NCI-H69 (cell line): ENCODE results near the gene USH2A.

Source experiments
- DNase-seq: peaks from one replicate; lab custom pipeline; 2025; lab: John Stamatoyannopoulos, UW

Gene USH2A, protein sequence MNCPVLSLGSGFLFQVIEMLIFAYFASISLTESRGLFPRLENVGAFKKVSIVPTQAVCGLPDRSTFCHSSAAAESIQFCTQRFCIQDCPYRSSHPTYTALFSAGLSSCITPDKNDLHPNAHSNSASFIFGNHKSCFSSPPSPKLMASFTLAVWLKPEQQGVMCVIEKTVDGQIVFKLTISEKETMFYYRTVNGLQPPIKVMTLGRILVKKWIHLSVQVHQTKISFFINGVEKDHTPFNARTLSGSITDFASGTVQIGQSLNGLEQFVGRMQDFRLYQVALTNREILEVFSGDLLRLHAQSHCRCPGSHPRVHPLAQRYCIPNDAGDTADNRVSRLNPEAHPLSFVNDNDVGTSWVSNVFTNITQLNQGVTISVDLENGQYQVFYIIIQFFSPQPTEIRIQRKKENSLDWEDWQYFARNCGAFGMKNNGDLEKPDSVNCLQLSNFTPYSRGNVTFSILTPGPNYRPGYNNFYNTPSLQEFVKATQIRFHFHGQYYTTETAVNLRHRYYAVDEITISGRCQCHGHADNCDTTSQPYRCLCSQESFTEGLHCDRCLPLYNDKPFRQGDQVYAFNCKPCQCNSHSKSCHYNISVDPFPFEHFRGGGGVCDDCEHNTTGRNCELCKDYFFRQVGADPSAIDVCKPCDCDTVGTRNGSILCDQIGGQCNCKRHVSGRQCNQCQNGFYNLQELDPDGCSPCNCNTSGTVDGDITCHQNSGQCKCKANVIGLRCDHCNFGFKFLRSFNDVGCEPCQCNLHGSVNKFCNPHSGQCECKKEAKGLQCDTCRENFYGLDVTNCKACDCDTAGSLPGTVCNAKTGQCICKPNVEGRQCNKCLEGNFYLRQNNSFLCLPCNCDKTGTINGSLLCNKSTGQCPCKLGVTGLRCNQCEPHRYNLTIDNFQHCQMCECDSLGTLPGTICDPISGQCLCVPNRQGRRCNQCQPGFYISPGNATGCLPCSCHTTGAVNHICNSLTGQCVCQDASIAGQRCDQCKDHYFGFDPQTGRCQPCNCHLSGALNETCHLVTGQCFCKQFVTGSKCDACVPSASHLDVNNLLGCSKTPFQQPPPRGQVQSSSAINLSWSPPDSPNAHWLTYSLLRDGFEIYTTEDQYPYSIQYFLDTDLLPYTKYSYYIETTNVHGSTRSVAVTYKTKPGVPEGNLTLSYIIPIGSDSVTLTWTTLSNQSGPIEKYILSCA (N-terminal part only)

DNA sequence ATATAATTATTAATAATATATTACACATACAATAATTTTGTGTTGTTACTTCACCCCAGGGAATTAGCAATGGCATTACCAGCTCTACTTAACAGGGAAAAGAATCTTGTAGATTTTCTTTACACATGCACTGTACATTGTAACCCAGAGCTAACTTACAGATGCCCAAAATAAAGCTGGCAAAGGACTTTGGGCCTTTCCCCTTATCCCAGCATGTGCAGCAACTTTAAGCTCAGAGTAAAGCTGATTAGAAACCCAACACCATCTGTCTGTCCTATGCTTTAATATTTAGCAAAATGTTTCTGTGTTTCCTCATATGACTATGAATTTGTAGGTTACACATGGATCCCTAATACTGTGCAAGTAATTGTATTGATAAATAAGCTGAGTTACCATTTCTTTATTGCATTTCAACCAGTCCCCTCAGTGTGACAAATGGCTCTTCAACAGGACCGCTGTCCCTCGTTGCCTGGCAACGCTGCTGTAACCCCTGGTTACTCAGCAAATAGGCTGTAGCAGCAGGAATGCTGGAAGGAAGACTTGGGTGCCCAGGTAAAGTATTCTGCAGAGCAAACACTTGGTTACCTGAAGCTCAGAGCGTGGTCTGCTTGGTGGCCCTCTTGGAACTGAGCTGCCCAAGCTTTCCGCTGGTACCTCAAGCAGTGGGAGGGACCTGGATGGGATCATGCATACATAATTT, at the start of gene USH2A:
TSS of gene USH2A (minus strand) at position 628 of the 700 bp plus-strand sequence. CDS start 1,112 bp downstream, outside the sequence.
- peak; percentile 95 for DNase-seq

GRCh38 chr1:216466162-216466801, 43.0 kb upstream of the USH2A start:
- DNase-seq, result peak; percentile 32

GRCh38 chr1:216464489-216464888, 41.2 kb upstream of the USH2A start:
- peak; percentile 45 for DNase-seq

- DNase-seq, result peak; percentile 16
These were observed 39.0 kb upstream of the USH2A start for GRCh38 chr1:216462066-216462775.

GRCh38 chr1:216461466-216461865, 38.2 kb upstream of the USH2A start:
- DNase-seq, result peak; percentile 48

GRCh38 chr1:216459651-216460207, 36.5 kb upstream of the USH2A start:
- DNase-seq, result no peak

DNA sequence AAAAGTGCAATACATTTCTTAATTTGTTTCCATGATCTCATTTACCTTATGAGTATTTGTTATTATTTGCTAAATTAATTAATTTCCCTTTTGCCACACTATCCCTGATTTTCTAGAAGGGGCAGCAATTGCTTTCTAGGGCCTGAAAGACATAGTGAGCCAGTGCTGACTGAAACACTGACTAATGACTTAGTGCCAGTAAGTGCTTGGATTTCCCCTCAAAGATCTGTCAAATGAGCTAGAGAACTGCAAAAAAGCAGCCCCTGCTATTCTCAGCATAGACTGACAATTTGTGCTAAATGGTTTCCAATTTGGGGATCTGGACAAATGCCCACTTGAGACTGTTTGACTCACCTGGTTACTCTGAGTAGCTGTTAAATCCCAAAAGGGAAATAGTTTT, 35.6 kb upstream of the USH2A start:
- peak; percentile 63 for DNase-seq

GRCh38 chr1:216457356-216457755, 34.1 kb upstream of the USH2A start:
- peak; percentile 20 for DNase-seq

DNA sequence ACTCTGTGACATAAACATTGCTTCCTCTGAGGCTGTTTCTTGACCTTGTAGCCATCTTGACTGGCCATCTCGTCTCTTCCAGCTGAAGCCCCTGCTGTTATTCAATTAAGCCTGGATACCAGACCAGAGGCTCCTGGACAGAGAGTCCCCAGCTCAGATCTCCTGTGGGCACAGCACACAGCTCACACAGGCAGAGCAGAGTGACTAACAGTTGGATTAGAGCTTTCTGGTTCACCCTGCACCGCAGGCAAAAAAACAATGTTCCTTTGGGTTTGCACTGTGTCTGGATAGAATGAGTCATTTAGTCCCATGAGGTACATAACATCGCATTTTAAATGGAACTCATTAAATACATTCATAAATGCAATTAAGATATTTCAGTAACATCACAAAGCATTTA, 33.4 kb upstream of the USH2A start:
- DNase-seq, result peak; percentile 45

DNA sequence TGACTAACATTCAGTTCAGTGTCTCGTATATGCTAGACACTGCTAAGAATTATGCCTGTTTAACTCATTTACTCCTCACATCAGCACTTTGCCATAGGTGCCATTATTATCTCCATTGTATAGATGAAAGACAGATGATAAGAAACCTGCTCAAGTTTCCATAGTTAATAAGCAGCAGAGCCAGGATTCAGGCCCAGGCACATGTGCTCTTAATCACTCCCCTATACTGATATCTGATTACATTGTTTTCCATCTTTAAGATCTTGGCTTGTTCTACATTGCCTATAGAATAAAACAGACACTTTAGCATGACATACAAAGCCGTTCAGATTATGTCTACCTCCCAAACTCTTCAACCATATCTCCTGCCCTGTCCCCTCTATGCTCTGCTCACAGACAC, 30.5 kb upstream of the USH2A start:
- no peak for DNase-seq

DNA sequence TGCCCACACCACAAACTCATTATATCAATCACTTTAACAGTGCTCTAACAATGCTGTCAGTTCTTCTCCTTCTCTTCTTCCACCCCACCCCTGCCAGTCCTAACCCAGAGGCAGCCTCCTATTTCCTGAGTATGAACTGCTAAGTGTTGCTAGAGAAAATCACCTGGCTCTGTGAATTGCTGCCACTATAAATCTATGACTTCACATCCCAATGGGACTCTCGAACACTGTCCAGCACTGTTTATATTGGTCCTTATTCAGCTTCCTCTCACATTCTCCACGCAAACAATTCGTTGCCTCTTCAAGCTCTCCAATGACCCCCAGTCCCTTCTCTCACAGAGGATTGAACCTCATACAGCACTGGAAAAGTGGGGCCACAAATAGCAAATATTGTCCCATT, 27.0 kb upstream of the USH2A start:
- no peak for DNase-seq

DNA sequence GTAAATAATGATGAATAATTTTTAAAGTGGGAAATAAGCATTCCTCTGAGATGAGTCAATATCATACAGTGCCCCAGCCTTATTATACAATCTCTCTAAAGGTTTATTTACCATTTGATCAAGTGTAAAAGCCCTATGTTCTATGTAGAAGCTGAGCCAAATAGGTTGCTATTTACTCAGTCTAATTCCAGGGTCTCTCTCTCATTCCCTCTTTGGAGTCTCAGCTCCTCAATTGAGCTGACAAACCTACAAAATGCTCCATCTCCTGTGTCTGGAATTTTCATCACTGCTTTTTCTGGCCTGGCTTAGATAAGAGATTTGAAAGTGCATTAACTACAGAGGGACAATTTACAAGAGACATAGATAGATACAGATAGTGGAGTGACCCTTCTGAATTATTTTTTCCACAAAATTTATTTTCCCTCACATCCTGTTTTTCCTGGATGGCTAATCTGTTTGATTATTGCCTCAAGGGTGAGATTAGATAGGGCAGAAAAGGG, 24.8 kb upstream of the USH2A start:
- DNase-seq, result peak; percentile 61

DNA sequence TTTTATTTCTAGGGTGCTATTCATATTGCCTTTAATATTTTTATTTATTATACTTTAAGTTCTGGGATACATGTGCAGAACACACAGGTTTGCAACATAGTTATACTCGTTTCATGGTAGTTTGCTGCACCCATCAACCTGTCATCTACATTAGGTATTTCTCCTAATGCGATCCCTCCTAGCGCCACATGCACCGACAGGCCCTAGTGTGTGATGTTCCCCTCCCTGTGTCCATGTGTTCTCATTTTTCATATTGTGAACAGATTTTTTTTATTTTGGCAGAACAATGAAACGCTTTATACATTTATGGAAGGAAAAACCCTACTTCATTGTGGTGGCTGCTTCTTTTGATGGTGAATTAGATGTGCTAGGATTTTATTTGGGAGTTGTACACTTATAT, 14.4 kb upstream of the USH2A start:
- DNase-seq, result no peak

DNA sequence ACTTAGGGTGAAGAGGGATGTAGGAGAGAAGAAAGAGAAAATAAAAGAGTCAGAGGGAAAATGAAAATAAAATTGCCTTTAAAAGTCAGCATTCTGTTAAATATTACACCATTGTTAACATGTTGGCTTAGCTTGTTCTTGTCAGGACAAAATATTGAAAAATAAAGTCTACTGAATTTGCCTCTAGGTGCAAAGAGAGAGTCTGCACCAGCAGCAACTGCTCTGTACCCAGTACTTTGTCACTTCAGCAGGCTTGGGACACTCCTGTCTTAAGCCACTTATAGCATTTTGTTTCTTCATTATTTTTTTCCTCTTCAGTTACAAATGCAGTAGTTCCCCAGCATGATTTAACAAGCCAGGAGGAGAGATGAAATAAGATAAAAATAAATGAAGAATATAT, 11.0 kb upstream of the USH2A start:
- DNase-seq, result no peak

DNA sequence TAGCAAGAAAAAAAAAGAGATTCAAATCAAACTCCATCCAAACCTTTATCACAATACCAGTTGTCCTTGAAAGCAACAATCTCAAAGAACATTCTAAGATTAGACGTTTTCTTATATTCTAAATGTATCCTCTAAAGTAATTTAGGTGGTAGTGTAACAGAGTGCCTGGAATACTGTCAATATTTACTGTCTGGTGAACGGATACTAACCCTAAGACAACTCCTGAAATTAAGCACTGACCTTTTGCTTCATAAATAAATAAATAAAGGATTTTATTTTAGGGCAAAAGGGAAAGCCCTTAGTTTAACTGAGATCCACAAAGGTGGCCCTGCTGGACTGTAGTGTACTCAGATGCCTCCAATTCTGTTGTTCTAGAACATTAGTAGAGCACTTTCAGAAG, 9.9 kb upstream of the USH2A start:
- no peak for DNase-seq

DNA sequence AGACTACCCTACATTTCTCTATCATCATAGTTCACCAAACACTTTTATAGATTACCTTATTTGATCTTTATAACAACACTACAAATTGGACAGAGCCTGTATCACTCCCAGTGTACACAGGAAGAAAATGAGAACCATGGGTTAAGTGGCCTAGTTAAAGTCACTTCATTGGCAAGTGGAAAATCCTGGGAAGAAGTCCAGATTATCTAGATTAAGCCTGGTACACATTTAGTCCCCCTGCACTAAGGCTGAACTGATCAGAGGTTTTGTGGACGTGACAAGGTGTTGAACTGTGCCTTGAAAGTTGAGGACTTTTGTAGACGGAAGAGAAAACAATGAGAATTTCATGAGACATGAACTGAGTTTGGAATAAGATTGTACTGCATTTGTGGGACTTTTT, 7.5 kb upstream of the USH2A start:
- peak; percentile 35 for DNase-seq

DNA sequence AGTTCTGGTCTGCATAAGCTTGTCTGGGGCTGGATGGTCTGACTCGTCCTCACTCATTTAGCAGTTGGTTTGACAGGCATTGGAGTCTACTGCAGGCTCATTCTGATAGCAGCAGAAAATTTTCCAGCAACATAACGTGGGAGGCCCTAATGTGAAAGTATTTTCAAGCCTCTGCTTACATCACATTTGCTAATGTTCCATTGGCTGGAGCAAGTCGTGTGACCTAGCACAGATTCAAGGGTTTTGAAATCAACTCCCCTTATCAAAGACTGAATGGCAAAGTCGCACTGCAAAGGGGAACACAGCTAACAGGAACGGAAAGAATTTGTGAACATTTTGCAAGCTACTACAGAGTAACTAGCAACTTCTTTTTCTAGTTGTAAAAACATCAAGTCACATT, 2.3 kb upstream of the USH2A start:
- no peak for DNase-seq

GRCh38 chr1:216420746-216421145, 2.5 kb downstream of the USH2A start:
- no peak for DNase-seq

GRCh38 chr1:216420263-216420662, 3.0 kb downstream of the USH2A start:
- peak; percentile 26 for DNase-seq

DNA sequence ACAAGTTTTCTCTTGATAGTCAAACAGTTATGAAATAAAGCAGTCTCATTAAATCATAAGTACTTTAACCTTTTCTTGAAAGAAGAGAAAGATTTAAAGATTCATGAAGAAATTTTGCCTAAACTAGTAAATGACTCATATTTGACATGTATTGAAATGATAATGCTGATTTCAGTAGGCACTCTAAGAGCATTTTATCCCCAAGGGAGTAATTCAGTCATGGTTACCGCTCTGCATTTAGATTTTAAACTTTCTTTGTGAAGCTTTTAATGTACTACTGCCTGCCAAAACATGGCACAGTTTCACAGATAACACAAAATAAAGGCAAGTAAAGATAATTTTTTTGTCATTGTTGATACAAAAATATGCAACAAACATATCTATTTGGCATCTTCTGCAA, 6.8 kb downstream of the USH2A start:
- peak; percentile 22 for DNase-seq
